ENCODE data around the gene KCNV2.

DNA sequence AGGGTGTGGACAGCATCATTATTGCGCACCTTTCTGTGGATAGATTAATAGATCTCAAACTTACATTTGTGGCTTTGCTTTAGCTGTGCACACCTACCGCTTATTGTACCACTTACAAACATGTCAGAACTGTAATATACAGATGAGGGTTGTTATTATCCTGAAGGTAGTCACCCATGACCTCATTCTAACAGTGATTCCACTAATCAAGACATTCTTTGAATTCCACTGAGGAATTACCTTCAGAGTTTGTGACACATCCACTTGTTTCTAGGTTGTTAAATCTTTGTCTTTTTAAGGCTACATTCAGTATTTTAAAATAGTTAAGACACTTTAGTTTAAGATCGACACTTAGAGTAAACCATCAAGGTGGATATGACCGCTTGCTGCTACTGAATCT is 7.8 kb downstream of the KCNV2 start:
- TF ChIP-seq CTCF (IDR thresholded peaks at IDR 0.05) (no peak), POLR2A (IDR thresholded peaks at IDR 0.05) (no peak)
